ENCODE results near the gene FHIT. TPM values are rescaled to one million over a fixed set of nuclear protein-coding genes. Genes with fewer than 3 reads are reported as not detected.

FHIT gene
- total RNA-seq, 1 donor from 2014 or later = 5.7 TPM

DNA sequence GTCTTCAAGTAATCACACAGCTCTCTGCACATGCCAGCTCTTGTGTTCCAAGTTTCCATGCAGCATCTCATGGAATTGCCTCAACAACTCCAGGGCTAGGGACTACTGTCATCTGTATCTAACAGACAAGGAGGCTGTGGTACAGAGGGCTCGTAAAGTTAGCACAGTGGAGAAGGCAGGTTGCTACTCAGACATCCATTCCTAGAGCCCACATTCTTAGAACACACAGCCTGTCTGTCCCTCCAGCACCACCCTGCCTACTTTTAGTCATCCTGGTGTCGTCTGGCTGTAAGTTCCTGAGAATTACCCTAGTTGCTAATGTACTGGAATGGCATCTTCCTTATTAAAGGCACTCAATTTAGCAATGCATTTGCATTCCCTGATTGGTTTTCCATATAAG, 862.5 kb downstream of the FHIT start:
- TF ChIP-seq, protein P1, sequence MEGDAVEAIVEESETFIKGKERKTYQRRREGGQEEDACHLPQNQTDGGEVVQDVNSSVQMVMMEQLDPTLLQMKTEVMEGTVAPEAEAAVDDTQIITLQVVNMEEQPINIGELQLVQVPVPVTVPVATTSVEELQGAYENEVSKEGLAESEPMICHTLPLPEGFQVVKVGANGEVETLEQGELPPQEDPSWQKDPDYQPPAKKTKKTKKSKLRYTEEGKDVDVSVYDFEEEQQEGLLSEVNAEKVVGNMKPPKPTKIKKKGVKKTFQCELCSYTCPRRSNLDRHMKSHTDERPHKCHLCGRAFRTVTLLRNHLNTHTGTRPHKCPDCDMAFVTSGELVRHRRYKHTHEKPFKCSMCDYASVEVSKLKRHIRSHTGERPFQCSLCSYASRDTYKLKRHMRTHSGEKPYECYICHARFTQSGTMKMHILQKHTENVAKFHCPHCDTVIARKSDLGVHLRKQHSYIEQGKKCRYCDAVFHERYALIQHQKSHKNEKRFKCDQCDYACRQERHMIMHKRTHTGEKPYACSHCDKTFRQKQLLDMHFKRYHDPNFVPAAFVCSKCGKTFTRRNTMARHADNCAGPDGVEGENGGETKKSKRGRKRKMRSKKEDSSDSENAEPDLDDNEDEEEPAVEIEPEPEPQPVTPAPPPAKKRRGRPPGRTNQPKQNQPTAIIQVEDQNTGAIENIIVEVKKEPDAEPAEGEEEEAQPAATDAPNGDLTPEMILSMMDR (IDR thresholded peaks at IDR 0.05) = no peak
- no peak for TF ChIP-seq EZH2phosphoT487 (IDR thresholded peaks at IDR 0.05)
- no peak for TF ChIP-seq EZH2 (IDR thresholded peaks at IDR 0.05)
- Histone ChIP-seq H2AFZ (replicated peaks) (no peak overlapping the region), H3K27me3 (no peaks in the 10 kb centered on the region)

DNA sequence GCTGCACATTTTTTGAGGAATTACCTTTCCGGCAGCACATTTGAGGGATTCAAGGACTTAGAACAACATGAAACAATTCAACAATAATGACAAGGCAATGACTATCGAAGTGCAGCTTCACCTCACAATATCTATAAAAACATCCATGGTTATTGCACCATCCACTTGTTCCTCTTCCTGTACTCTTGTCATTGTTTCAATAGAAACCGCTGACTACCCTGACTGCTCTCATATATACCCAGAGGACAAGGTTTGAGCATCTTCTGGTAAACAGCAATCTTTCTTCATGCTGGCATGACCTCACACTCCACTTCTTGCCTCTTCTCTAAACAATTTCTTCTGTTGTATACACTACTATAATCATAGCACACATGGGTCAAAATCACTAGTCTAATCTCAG, 864.9 kb downstream of the FHIT start:
- Histone ChIP-seq H4K20me1 (ENCODE audit: low read depth) (no peaks in the 10 kb centered on the region), H3K4me3 (no peak overlapping the region), H3F3A (ENCODE audit: low read depth) (no peaks in the 10 kb centered on the region), H2AFZ (replicated peaks) (no peak overlapping the region), H3K27me3 (no peaks in the 10 kb centered on the region), H3K79me2 (ENCODE audit: low read depth) (no peaks in the 10 kb centered on the region), H3K4me2 (no peak overlapping the region), H3K9me3 (ENCODE audit: low read depth) (no peaks in the 10 kb centered on the region), H3K27ac (no peak overlapping the region), H3K36me3 (no peaks in the 10 kb centered on the region), H3K4me1 (no peaks in the 10 kb centered on the region), H3K9ac (no peak overlapping the region)
- Mint-ChIP-seq H3K36me3 (no peaks in the 10 kb centered on the region), H3K27ac (no peak overlapping the region), H3K9me3 (no peaks in the 10 kb centered on the region), H3K4me3 (no peak overlapping the region), H3K4me1 (peaks cover 4% of the 10 kb centered on the region), H3K27me3 (ENCODE audit: insufficient read depth, low read depth) (no peaks in the 10 kb centered on the region)
- DNase-seq (ENCODE audit: low spot score) = no peak
- TF ChIP-seq EZH2 (IDR thresholded peaks at IDR 0.05) (no peak), EZH2phosphoT487 (IDR thresholded peaks at IDR 0.05) (no peak)
- TF ChIP-seq, protein P1 (IDR thresholded peaks at IDR 0.05) = no peak

More for the DNA sequence above, 862.5 kb downstream of the FHIT start:
- no peaks in the 10 kb centered on the region for H3K4me1 ChIP-seq
- no peak overlapping the region for H3K9ac ChIP-seq
- no peak overlapping the region for H3K27ac Mint-ChIP-seq
- no peak overlapping the region for H3K27ac ChIP-seq
- no peaks in the 10 kb centered on the region for H3F3A ChIP-seq (ENCODE audit: low read depth)
- no peaks in the 10 kb centered on the region for H3K9me3 ChIP-seq (ENCODE audit: low read depth)
- no peak for DNase-seq (ENCODE audit: low spot score)
- H4K20me1 ChIP-seq (ENCODE audit: low read depth) = no peaks in the 10 kb centered on the region
- no peaks in the 10 kb centered on the region for H3K79me2 ChIP-seq (ENCODE audit: low read depth)
- no peak overlapping the region for H3K4me3 ChIP-seq
- no peaks in the 10 kb centered on the region for H3K36me3 Mint-ChIP-seq
- H3K9me3 Mint-ChIP-seq = no peaks in the 10 kb centered on the region
- peaks cover 4% of the 10 kb centered on the region for H3K4me1 Mint-ChIP-seq
- no peak overlapping the region for H3K4me2 ChIP-seq
- no peak overlapping the region for H3K4me3 Mint-ChIP-seq
- no peaks in the 10 kb centered on the region for H3K27me3 Mint-ChIP-seq (ENCODE audit: insufficient read depth, low read depth)
- no peaks in the 10 kb centered on the region for H3K36me3 ChIP-seq

DNA sequence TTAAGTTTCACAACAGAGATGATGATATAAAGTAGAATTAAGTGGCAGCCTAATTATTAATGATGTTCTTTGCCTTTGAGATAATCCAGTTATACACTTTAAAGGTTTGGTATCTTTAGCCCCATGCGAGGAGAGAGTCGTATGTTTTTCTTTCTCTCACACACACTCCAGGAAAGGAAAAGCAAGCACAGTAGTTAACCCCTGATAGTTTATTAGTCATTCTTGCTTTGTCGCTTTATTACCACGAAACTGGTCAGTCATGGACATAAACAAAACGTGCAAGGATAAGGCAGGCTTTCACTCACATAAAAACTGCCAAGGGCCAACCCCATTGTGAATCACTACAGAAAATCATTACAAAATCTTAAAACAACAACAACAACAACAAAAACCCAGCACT, 866.9 kb downstream of the FHIT start:
- H3K27ac ChIP-seq = no peak overlapping the region
- no peaks in the 10 kb centered on the region for H3K9me3 ChIP-seq (ENCODE audit: low read depth)
- H3K4me1 ChIP-seq = no peaks in the 10 kb centered on the region
- no peaks in the 10 kb centered on the region for H3K27me3 Mint-ChIP-seq (ENCODE audit: insufficient read depth, low read depth)
- peaks cover 4% of the 10 kb centered on the region for H3K4me1 Mint-ChIP-seq
- no peaks in the 10 kb centered on the region for H3K79me2 ChIP-seq (ENCODE audit: low read depth)
- H3K27ac Mint-ChIP-seq = no peak overlapping the region
- no peaks in the 10 kb centered on the region for H3F3A ChIP-seq (ENCODE audit: low read depth)
- H3K4me3 ChIP-seq = no peak overlapping the region
- no peak overlapping the region for H2AFZ ChIP-seq (replicated peaks)
- H3K27me3 ChIP-seq = no peaks in the 10 kb centered on the region
- H3K36me3 Mint-ChIP-seq = no peaks in the 10 kb centered on the region
- no peaks in the 10 kb centered on the region for H3K9me3 Mint-ChIP-seq
- no peak overlapping the region for H3K4me3 Mint-ChIP-seq
- TF ChIP-seq, protein P1 (IDR thresholded peaks at IDR 0.05) = no peak
- TF ChIP-seq EZH2 (IDR thresholded peaks at IDR 0.05) = no peak
- no peak for TF ChIP-seq EZH2phosphoT487 (IDR thresholded peaks at IDR 0.05)
- no peak for DNase-seq (ENCODE audit: low spot score)
- H3K9ac ChIP-seq = no peak overlapping the region
- no peaks in the 10 kb centered on the region for H4K20me1 ChIP-seq (ENCODE audit: low read depth)
- H3K4me2 ChIP-seq = no peak overlapping the region
- no peaks in the 10 kb centered on the region for H3K36me3 ChIP-seq

Measured in neural progenitor cell (in vitro differentiated cells).